ENCODE measurements around the gene MYOCD.

- TF ChIP-seq, protein P1, sequence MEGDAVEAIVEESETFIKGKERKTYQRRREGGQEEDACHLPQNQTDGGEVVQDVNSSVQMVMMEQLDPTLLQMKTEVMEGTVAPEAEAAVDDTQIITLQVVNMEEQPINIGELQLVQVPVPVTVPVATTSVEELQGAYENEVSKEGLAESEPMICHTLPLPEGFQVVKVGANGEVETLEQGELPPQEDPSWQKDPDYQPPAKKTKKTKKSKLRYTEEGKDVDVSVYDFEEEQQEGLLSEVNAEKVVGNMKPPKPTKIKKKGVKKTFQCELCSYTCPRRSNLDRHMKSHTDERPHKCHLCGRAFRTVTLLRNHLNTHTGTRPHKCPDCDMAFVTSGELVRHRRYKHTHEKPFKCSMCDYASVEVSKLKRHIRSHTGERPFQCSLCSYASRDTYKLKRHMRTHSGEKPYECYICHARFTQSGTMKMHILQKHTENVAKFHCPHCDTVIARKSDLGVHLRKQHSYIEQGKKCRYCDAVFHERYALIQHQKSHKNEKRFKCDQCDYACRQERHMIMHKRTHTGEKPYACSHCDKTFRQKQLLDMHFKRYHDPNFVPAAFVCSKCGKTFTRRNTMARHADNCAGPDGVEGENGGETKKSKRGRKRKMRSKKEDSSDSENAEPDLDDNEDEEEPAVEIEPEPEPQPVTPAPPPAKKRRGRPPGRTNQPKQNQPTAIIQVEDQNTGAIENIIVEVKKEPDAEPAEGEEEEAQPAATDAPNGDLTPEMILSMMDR (IDR thresholded peaks at IDR 0.05) = no peak
- TF ChIP-seq POLR2AphosphoS5 (IDR thresholded peaks at IDR 0.05) = no peak
- no peak for TF ChIP-seq EP300 (IDR thresholded peaks at IDR 0.05)
- TF ChIP-seq POLR2A (IDR thresholded peaks at IDR 0.05) = no peak
These were observed 17.2 kb upstream of the MYOCD start for GRCh38 chr17:12648498-12648897.

Measured in suprapubic skin (tissue), 4 donors.